HG03457 (cell line): ENCODE data around the gene KRTDAP.

Experiments used
- ATAC-seq: cut with Tn5 transposase; IDR thresholded peaks from one replicate; pipeline ENCODE4 v1.9.1; 2021; ENCODE audit warnings: moderate number of reproducible peaks; ENCODE audit not compliant: unreplicated experiment

Gene KRTDAP

DNA sequence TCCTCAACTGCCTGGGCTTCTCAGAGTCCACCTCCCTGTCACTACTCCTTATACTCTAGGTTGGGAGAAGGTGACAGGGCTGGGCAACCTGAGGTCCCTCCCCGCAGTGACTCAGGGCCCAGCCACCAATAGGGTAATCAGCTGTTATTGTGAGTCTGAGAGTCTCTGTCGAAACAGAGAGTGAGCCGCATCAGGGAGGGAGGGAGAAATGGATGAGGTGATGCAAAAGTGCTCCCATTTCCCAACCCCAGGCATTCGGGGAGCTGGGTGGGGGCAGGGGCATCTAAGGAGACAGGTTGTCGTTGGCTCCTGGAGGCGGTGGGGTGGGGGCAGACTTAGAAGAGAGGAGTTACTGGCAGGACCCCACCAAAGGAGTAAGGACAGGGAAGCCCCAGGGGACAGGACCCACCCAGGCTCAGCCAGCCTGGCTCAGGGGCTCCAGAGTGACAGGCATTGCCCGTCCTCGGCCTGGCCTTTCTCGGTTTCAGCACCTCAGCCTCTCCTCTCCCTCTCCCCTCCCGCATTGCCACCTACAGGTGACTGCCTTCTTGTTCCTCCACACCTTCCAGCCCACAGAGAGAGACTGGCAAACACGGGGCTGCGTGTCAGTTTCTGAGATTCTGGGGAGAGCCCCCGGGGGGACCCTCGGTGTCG is 23.5 kb upstream of the KRTDAP start, which contains the start of gene DMKN:
Gene DMKN (minus strand): TSS at position 22 of the 654 bp plus-strand sequence. CDS start 174 bp downstream, outside the sequence.
- no peak for ATAC-seq

DNA sequence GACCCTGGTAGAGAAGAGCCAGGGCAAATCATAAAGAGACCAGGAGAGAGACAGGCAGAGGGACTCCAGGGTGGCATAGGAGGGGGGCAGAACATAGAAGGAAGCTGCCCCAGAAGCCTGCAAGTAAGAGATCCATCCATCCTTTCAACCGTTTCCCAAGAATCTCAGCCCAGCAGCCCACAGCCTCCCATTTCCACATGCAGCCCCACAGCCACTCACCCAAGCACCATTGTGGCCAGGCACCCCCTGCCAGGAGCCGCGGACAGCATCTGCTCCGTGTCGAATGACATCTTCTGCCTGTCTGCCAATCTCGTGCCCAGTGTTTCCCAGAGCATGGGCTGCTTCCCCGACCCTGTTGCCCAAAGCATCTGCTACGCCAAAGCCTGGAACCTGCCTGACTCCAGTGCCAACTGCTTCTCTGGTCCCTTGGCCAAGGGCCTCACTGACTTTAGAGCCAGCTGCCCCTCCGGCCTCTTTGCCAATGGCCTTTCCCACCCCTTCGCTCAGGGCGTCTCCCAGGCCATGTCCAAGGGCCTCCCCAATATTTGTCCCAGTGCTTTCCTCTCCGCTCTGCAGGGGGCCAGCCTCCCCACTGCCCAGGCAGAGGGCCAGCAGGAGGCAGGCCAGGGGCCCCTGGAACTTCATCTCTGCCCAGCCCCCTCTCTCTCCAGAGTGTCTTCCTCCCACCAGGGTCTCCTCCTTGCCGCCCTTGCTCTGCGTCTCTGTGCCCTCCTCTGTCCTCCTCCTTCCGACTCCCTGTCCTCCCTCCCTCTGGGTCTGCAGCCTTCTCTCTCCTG is 22.8 kb upstream of the KRTDAP start:
- ATAC-seq: no peak

DNA sequence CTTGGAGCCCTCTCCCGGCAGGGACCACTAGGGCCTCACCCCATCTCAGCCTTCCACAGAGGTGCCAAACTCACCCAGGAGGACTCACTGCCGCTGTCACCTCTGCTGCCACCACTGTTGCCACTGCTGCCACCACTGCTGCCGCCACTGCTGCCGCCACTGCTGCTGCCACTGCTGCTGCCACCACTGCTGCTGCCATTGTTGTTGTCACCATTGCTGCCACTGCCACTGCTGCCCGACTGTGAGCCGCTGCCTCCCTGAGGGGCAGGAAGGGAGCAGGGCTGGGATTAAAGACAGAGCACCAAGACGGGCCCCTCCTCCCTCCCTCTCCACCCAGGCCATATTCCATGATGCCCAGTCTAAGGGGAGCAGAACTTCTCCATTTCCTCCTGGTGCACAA is 21.1 kb upstream of the KRTDAP start:
- ATAC-seq: no peak

DNA sequence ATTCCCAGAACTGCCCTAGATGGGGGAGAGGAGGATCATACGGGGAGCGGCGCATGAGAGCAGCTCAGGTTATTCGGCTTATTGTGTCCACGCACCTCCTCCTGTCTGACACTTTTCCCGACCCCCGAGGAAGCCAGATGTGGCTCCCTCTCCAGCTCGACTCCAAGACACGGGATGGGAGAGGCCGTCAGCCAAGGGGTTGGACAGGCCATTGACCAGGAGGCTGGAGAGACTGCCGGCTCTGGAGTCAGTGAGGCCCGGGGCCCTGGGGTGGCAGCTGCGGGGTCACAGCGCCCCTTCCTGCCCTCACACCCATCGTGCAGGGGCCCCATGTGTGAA is 20.3 kb upstream of the KRTDAP start:
- no peak for ATAC-seq

DNA sequence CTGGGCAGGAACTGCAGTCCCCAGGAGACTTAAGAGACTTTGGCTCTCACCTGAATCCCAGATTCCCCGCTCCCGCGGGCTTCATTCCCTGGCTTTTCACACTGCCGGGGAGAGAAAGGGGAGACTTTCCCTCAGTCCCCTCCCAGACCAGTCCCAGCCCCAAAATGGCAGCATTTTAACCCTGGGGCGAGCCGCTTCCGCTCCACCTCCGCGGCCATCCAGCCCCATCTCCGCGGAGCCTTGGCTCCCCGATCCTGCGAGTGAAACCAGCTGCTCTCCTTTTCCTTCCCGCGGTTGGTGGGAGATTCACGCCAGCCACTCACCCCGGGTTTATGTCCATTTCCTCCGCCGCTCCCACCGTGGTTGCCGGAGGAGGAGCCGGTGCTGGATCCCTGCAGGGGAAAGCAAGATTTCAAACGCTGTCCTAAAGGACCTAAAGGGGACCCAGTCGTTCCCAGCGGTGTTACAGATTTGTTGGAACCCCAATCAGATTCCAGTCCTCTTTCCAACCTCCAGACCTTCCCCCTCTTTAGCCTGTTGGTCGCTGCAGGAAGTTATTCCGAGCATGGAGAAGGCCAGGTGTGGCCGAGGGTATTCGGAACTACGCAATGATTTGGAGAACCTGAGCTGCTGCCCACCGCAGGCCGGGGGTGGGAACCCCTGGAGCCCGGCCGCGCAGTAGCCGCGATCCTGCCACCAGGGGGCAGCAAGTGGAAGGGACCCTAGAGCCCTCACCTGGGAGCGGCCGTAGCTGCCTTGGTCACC is 19.8 kb upstream of the KRTDAP start:
- no peak for ATAC-seq

DNA sequence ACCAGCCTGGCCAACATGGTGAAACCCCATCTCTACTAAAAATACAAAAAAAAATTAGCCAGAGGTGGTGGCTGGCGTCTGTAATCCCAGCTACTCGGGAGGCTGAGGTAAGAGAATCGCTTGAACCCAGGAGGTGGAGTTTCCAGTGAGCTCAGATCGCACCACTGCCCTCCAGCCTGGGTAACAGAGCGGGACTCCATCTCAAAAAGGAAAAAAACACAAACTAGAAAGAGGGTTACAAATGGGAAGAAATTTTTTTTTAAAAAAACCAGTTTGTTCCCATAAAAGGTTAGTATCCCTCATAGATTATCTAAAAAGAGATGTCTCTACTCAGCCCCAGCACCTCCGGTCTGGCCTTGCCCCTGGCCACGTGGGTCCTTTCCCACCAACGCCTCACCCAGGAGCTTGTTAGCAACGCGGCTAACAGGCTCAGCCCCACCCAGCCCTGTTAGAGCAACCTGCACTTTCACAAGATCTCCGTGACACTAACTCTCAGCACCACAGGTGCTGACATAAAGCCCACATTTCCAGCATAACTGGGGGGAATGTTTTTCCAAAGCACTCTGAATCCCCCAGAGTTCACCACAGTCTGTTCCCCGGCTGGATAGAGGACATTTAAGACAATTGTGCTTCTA is 18.9 kb upstream of the KRTDAP start:
- ATAC-seq: no peak

DNA sequence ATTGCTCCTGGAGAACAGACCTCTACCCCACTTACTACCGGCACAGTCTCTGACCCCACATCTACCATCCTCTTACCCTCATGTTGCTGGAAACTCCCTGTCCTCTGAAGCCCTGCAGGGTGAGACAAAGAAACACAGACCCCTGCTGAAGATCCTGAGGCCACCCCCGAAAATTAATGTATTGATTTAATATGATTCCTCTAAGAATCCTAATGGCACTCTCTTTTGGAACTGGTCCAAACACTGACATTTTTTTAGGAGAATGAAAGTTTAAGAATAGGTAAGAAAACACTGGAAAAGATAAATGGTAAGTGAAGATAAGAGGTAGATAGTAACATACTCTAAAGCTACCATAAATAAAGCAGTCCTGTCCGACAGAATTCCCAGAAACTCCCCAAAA is 17.9 kb upstream of the KRTDAP start:
- ATAC-seq: no peak

DNA sequence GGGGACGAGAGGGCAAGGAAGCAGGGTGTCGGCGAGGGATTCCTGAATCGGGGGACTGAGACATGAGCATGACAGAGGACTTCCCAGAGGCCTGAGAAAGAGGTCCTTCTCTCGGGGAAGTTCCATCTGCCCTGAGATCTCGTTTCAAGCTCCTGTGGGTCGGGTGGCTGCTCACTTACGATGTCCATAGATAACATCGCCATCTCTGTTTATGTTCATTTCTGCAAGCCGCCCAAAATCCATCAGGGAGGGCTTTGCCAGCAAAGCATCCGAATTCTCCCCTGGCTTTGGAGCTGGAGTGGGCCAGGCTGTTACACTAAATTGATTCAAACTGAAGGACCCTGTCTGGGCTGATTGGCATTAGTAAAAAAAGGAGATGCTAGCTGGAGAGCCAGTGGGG is 17.3 kb upstream of the KRTDAP start:
- ATAC-seq: no peak

DNA sequence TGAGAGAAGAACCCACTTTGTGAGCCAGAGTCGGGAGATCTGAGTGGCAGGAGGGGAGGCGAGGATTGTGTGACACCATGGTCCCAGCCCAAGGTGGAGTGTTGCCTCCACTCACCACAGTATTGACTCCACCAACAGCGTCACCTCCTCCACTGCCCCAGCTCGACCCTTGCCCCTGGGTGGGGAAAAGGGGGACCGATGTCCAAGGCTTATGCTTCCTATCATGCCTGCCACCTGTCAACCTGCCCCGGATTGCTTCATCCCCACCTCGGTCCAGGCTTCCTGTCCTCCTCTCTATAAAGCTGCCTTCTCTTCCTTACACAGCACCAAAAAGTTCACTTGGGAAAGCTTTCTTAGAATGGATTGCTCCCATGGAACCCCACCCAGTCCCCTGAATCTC is 15.7 kb upstream of the KRTDAP start:
- ATAC-seq: no peak

DNA sequence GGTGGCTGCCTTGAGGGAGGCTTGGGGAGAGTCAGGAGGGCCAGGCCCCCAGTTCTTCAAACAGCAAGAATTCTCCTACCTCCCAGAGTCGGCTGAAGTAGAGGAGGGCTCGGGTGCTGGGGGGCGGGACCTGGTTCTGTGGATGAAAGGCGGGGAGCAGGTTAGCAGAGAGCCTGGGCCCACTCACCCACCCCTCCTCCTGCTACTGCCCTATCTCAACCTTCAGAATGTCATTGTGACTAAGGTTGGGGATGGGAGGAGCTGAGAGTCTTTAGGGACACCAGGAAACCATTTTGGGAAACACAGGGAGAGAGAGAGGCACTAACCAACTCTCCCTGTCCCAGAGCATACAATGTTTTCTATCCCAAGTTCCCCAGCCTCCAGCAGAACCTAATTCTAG is 12.5 kb upstream of the KRTDAP start:
- no peak for ATAC-seq

DNA sequence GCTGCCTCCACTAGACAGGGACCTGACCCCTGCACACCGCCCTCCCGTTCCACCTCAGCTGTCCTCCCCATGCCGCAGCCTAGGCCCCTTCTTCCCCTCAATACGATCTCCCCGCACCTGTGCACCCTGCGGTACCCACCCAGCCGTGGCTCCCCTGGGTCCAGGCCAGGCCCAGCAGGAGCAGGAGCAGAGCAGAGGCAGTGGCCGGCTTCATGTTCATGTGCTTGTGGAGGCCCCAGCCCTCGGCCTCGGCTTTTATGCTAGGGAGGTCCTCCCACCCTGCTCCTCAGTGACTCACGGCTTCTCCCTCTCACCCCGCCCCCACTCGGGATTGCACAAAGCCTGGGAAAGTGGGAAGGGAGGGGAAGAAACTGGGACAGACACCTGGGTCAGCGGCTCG is 11.4 kb upstream of the KRTDAP start:
- no peak for ATAC-seq

DNA sequence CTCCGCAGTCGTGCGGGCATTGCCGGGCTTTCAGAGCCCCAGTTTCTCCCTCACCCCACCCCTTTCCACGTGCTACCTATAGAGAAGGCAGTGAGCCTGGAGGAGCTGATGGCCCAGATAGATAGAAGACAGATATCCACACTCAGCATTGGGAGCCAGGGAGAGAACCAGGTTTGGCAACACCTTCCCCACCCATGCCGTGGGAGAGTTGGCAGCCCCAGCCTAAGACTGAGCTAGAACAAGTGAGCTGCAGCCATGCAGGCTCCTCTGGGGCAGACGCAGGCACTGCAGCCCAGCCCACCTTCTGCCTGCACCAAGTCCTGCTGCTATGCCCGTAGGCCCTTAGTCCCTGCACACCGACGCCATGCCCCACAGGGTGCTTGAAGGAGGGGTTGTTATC is 10.3 kb upstream of the KRTDAP start:
- no peak for ATAC-seq

DNA sequence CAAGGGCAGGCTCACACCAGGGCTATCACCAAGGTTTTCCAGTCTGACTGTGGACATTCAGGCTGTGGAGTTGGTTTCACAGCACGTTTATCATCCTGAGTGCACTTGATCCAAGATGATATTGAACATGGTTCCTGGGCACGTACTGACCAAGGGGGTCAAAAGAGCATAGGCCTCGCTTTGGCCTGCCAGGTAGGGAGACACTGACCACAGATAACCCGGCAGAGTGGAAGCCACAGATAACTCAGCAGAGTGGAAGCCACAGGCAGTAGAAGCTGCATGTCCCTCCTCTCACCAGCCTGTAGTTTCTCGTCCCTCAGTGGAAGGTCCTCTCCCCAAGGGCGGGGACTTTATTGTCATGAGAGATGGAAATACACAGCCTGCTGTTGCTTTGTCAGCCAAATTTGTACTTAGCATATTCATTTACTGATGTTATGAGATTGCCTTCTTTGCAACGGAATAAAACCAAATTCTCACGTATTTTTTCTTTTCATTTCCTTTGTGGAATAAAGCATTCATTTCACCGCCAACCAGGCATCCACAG is 8.8 kb upstream of the KRTDAP start:
- no peak for ATAC-seq

DNA sequence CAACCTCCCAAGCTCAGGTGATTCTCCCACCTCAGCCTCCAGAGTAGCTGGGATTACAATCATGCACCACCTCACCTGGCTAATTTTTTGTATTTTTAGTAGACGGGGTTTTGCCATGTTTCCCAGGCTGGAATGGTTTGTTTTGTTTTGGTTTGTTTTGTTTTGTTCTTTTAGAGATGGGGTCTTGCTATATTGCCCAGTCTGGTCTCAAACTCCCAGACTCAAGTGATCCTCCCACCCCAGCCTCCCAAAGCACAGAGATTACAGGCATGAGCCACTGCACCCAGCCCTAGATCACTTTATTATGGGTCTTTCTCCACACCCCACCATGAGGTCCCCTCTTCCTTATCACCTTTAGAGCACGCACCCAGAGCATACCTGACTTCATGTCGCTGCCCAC is 8.0 kb upstream of the KRTDAP start:
- no peak for ATAC-seq

DNA sequence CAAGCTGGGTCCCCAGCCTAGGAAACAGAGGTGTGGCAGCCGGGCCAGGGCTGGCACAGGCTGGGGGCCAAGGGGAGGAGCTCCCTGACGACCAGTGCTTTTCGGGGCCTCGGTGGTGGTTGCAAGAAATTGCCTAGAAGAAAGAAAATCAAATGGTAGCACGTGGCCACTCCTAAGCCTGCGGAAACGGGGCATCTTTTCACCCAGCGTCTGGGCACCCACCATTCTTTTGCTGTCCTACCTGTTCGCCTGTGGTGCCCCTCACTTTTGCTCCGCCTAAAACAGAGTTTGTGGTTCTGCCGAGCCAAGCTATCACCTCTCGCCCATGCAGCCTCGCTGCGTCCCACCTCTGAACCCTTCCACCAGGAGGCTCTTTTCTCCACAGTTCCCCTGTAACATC is 7.1 kb upstream of the KRTDAP start:
- ATAC-seq: no peak

DNA sequence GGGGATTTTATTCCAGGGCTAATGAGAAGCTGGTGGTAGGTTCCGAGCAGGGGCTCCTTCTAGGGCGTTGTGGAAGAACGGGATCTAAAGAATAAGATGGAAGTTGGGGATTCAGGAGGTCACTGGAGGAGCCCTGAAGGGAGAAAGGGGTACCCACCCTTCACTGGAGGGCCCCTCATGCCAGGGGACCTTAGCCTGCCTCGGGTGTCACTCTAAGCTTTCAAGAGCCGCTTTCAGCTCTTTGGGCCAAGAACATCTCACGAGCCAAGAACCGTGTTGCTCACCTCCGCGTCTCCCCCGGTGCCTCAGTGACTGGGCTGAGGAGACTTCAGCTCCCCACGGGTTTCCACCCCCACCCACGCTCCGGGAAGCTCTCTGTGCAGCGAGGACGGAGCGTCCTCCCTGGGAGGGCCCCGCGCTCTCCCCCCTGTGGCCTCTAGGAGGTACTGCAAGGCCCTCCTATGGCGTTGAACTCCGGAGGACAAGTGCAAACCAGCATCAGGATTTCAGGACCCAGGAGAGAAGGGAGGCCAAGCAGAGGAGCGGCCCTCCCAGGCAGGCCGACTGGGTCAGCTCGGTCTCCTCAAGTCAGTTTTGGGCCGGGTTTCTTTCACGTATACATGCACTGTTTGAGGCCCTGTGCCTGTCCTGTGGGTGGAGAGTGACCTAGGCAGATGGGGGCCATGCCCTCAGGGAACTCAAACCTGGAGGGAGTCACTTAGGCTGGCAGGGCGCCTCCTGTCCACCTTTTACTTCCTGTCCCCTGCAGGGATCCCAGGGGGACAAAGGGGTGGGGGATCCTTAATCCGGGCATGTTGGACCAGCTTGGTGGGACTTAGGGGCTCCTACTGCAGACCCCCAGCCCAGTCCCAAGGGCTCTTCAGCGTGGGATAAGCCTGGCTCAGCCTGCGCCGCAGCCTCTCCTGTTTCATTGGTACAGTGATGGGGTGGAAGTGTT is 5.1 kb upstream of the KRTDAP start:
- no peak for ATAC-seq

DNA sequence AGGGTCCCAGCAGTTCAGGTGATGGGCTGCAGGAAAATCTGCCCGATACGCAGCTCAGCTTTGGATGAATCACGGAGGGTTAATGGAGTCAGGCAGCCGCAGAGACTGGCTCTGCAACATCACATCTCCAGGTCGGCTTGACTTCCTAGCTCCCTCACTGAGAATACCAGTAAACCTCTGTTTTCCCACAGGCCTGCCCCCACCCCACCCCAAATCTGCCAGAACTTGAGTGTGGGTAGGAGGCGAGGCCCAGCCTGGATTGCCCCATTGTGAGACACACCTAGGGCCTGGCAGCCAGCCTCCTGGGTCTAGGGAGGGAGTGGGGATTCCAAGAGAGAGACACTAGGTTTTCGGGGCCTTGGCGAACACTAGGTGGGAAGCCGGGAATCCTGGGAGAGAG is 3.7 kb upstream of the KRTDAP start:
- ATAC-seq: no peak

DNA sequence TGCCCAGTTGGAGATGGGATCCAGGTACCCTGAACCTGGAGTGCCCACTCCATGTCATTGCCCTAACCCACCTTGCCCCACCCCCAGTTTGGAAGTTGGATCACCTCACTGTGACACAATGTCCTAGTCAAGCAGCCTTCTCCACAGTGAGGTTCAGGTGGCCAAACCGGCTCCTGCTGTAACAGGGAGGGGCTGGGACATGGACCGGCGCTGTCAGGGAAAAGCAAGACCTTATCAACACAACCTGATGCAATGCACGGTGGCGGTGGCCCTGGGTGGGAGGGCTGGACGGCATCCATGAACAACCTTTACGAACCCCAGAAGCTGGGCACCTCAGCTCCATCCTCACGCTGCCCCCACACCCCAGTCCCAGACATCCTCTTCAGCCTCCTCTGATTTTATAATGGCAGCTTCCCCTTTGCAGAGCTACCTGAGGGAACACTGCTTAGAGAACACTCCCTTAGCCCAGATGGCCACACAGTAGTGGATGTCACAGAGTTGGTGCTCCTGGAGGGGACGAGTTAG is 1.6 kb upstream of the KRTDAP start:
- no peak for ATAC-seq

DNA sequence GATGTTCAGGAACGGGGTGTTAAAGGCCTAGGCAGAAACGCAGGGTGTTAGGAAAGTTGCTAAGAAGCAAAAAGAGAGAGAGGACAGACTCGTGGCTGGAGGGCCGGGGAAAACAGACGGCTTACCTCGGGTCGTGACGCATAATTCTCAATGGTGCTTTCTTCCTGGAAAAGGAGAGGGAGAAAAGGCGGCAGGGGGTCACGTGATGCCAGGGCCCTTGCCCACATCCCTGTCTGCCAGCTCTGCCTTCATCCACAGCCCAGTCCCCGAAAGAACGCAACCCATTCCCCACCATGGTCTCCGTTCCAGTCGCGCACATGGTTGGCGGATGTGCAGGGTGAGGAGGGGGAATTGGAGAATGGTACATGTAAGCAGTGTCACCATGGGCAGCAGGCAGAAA is 1.6 kb downstream of the KRTDAP start:
- ATAC-seq: no peak

DNA sequence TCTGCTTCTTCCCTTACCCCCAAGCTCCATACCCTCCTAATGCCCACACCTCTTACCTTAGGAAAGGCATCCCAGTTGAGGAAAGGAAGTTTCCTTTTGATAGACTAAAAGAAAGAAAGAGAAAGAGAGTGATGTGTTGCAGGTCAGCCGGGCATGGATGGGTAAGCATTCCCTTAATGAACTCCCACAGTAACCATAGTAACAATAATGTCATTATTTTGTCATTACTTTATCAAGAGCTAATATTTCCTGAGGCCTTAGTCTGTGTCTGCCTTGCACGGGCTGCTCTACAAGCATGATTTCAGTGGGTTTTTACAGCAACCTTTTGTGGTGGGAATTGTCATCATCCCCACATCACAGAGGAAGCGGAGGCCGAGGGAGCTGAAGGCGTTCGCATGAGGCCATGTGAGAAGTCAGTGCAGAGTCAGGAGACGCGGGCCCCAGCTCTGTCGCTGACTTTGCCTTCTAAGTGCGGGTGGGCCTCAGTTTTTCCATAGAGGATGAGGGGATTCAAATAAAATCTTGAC is 2.5 kb downstream of the KRTDAP start:
- no peak for ATAC-seq
